CD4-positive, alpha-beta T cell (primary cell): ENCODE data around the gene NR1H2. TPM values are rescaled to one million over a fixed set of nuclear protein-coding genes. Genes with fewer than 3 reads are reported as not detected.

Source experiments
- ATAC-seq: fragments of 200-7000 bp; cut with Tn5 transposase; one replicate; pipeline ENCODE4 v1.10.0; 2022; ENCODE audit warnings: mild to moderate bottlenecking; ENCODE audit not compliant: poor library complexity
- CTCF ChIA-PET: fragments of 350-600 bp; sonication (Branson Sonifier 250); formaldehyde crosslinking; loops from one replicate; lab custom pipeline; 2021; ENCODE audit warnings: antibody characterized with exemption, inconsistent platforms; lab: Charles Lee
- POLR2A ChIA-PET: fragments of 350-600 bp; sonication (Branson Sonifier 250); formaldehyde crosslinking; loops from one replicate; lab custom pipeline; 2021; ENCODE audit warnings: antibody characterized with exemption, inconsistent platforms; lab: Charles Lee
- DNase-seq, 14 experiments: peaks; one replicate each; pipeline ENCODE4 v3.0.0-alpha.2; 2013 to 2020; ENCODE audit warnings: mixed read lengths in 2 of 14
- H3K27ac ChIP-seq, 2 donors: one replicate each; pipeline versions ENCODE4 v1.5.1 to v1.7.0; 2013; ENCODE audit warnings: low read length in 2 of 2, low read depth in 1 of 2, mild to moderate bottlenecking in 1 of 2
- H3K27me3 ChIP-seq, 2 experiments: 1 replicate in 1 of 2; 2 replicates in 1 of 2; pipeline versions ENCODE4 v1.6.1 to v1.7.0; 2013; ENCODE audit warnings: low read length in 2 of 2, control low read depth in 1 of 2, mild to moderate bottlenecking in 1 of 2, moderate library complexity in 1 of 2; ENCODE audit not compliant: insufficient read depth in 2 of 2, control insufficient read depth in 1 of 2
- H3K36me3 ChIP-seq: one replicate; pipeline ENCODE4 v1.6.1; 2013; ENCODE audit warnings: low read length, control low read depth; ENCODE audit not compliant: insufficient read depth
- H3K4me1 ChIP-seq: one replicate; pipeline ENCODE4 v1.6.1; 2013; ENCODE audit warnings: low read length, control low read depth; ENCODE audit not compliant: insufficient read depth
- H3K4me3 ChIP-seq: one replicate; pipeline ENCODE4 v1.5.1; 2013; ENCODE audit warnings: mild to moderate bottlenecking, low read length, moderate library complexity
- H3K9me3 ChIP-seq, 2 experiments: 1 replicate in 1 of 2; 2 replicates in 1 of 2; pipeline versions ENCODE4 v1.6.1 to v1.7.0; 2013; ENCODE audit warnings: low read length in 2 of 2, mild to moderate bottlenecking in 2 of 2, control low read depth in 1 of 2, moderate library complexity in 1 of 2; ENCODE audit not compliant: control insufficient read depth in 1 of 2, insufficient read depth in 1 of 2
- H3K27ac Mint-ChIP-seq: one replicate; pipeline ENCODE4 v1.8.0; 2020; ENCODE audit warnings: mixed read lengths
- H3K27me3 Mint-ChIP-seq: one replicate; pipeline ENCODE4 v1.8.0; 2021; ENCODE audit warnings: mixed read lengths
- H3K36me3 Mint-ChIP-seq: one replicate; pipeline ENCODE4 v1.8.0; 2021; ENCODE audit warnings: low read depth, mixed read lengths
- H3K4me1 Mint-ChIP-seq: one replicate; pipeline ENCODE4 v1.8.0; 2021; ENCODE audit warnings: low read depth, mixed read lengths
- H3K4me3 Mint-ChIP-seq: one replicate; pipeline ENCODE4 v1.8.0; 2020; ENCODE audit warnings: mild to moderate bottlenecking, mixed read lengths
- H3K9me3 Mint-ChIP-seq: one replicate; pipeline ENCODE4 v1.8.0; 2020; ENCODE audit warnings: mixed read lengths
- CTCF ChIP-seq: fragments of 200-600 bp; IDR thresholded peaks from one replicate; pipeline ENCODE4 v1.8.0; 2022; ENCODE audit warnings: antibody characterized with exemption, mild to moderate bottlenecking
- intact Hi-C, 2 experiments: fragments of 100-400 bp; cut with DNase I in 1 of 2; cut with micrococcal nuclease in 1 of 2; formaldehyde crosslinking; loops; one replicate each; pipeline versions ENCODE4 v1.15.1 to v1.9.0; 2023 to 2025; cut with DNase I, micrococcal nuclease
- polyA plus RNA-seq, 2 donors: library from polyadenylated mRNA; unstranded; fragments of 120-200 nt; gene quantifications; one replicate each; pipeline ENCODE4 v1.2.1, GENCODE V29; 2013
- total RNA-seq, 174 experiments: library from RNA in 2 of 174; stranded (reverse) in 2 of 174; gene quantifications; one replicate each; pipeline ENCODE4 v1.2.3 and lab custom pipeline; 2021 to 2026

Gene NR1H2
- total RNA-seq (100 to 1,000 TPM; 261 to 265 TPM), total RNA-seq (lab: John Stamatoyannopoulos, UW) (65.8 to 374 (median 100) reads per million in 172 experiments)
- 53.0 TPM for polyA plus RNA-seq (2013, experiment 1 of 2)
- polyA plus RNA-seq (2013, experiment 2 of 2) = 61.9 TPM

- intact Hi-C loops = loop anchor here in 1 of 2 experiments (1.0 kb wide), 2 partner anchors 8 to 135 kb away; partner anchors contain the start of genes JOSD2 and POLD1
Measured at GRCh38 chr19:50376166-50377050, at the start of gene NR1H2. Gene NR1H2 (plus strand): TSS chr19:50376457. CDS start chr19:50377606, 1,149 bp downstream.

GRCh38 chr19:50327013-50327412, 49.2 kb upstream of the NR1H2 start:
- H3K27me3 ChIP-seq = peaks cover 45 to 51% of the 10 kb centered on the region in 2 experiments
- peaks cover 61% of the 10 kb centered on the region for H3K4me1 ChIP-seq
- H3K36me3 Mint-ChIP-seq = no peaks in the 10 kb centered on the region
- H3K27ac ChIP-seq = no peak overlapping the region
- intact Hi-C loops = loop anchor here in 1 of 2 experiments (5.0 kb wide), 1 partner anchor 300 kb away; the partner anchor contains the start of genes VRK3 and ZNF473
- peaks cover 6 to 38% of the 10 kb centered on the region in 2 experiments for H3K9me3 ChIP-seq
- H3K27ac Mint-ChIP-seq = no peak overlapping the region
- ATAC-seq (no peak), DNase-seq (no peak)
- H3K27me3 Mint-ChIP-seq = peaks cover 64% of the 10 kb centered on the region
- H3K4me1 Mint-ChIP-seq = peaks cover 59% of the 10 kb centered on the region
- POLR2A ChIA-PET = no interaction called here
- TF ChIP-seq CTCF = no peak
- no peaks in the 10 kb centered on the region for H3K36me3 ChIP-seq
- H3K9me3 Mint-ChIP-seq = no peaks in the 10 kb centered on the region
- CTCF ChIA-PET = no interaction called here
- H3K4me3 ChIP-seq = no peak overlapping the region
- H3K4me3 Mint-ChIP-seq = peak overlapping the region; percentile 59

More at GRCh38 chr19:50376166-50377050, at the start of gene NR1H2:
- ChIA-PET CTCF (interaction anchor here (1.5 kb wide), 1 partner anchor 19 kb away, joined by 8 read pairs; no protein-coding TSS in a partner anchor), POLR2A (interaction anchor here (0.7 to 1.6 kb wide), 11 partner anchors 8 to 526 kb away, joined by 3 to 43 read pairs (median 6); partner anchors contain the start of genes GARIN5A, JOSD2, NAPSA and POLD1)
- peak; percentile 82 for ATAC-seq
- H3K27me3 Mint-ChIP-seq = no peaks in the 10 kb centered on the region
- peaks cover 20% of the 10 kb centered on the region for H3K4me1 Mint-ChIP-seq
- H3K27ac Mint-ChIP-seq = peak within 1 kb of the TSS; percentile 99
- peak within 1 kb of the TSS; percentile 94 for H3K4me3 ChIP-seq
- peak within 1 kb of the TSS; percentile 99 to 100 for H3K27ac ChIP-seq
- H3K27me3 ChIP-seq = no peaks in the 10 kb centered on the region
- H3K36me3 Mint-ChIP-seq = peaks cover 51% of the 10 kb centered on the region
- H3K9me3 ChIP-seq = no peaks in the 10 kb centered on the region
- DNase-seq = peak; percentile 90 to 99 (median 94)
- peak within 1 kb of the TSS; percentile 98 for H3K4me3 Mint-ChIP-seq
- peaks cover 21% of the 10 kb centered on the region for H3K4me1 ChIP-seq
- TF ChIP-seq CTCF = no peak
- H3K36me3 ChIP-seq = peaks cover 42% of the 10 kb centered on the region
- H3K9me3 Mint-ChIP-seq = no peaks in the 10 kb centered on the region

GRCh38 chr19:50327461-50328223, 48.6 kb upstream of the NR1H2 start:
- Mint-ChIP-seq H3K4me1 (peaks cover 66% of the 10 kb centered on the region), H3K4me3 (peak overlapping the region; percentile 59), H3K9me3 (no peaks in the 10 kb centered on the region), H3K27ac (no peak overlapping the region), H3K27me3 (peaks cover 66% of the 10 kb centered on the region), H3K36me3 (no peaks in the 10 kb centered on the region)
- peak in 1 of 14 experiments; percentile 38 for DNase-seq
- intact Hi-C loops = loop anchor here in 1 of 2 experiments (5.0 kb wide), 1 partner anchor 300 kb away; the partner anchor contains the start of genes VRK3 and ZNF473
- ChIA-PET POLR2A (no interaction called here), CTCF (interaction anchor here (3.3 kb wide), 1 partner anchor 30 kb away, joined by 10 read pairs; no protein-coding TSS in a partner anchor)
- Histone ChIP-seq H3K4me1 (peaks cover 67% of the 10 kb centered on the region), H3K27ac (no peak overlapping the region), H3K27me3 (peaks cover 51 to 58% of the 10 kb centered on the region in 2 experiments), H3K9me3 (peaks cover 6 to 40% of the 10 kb centered on the region in 2 experiments), H3K4me3 (no peak overlapping the region), H3K36me3 (no peaks in the 10 kb centered on the region)
- no peak for TF ChIP-seq CTCF
- no peak for ATAC-seq
